NCI-H526 treated with DMSO at 0.1 percent for 48 hours (cell line): ENCODE results near the gene DCDC2C.
"Not testable (repeated sequence)": the region's sequence is repeated elsewhere in the genome, so short reads cannot be mapped to it uniquely, and the experiment has no call there.

Source experiments
- DNase-seq: peaks from one replicate; lab custom pipeline; 2025; lab: John Stamatoyannopoulos, UW

DCDC2C gene, protein sequence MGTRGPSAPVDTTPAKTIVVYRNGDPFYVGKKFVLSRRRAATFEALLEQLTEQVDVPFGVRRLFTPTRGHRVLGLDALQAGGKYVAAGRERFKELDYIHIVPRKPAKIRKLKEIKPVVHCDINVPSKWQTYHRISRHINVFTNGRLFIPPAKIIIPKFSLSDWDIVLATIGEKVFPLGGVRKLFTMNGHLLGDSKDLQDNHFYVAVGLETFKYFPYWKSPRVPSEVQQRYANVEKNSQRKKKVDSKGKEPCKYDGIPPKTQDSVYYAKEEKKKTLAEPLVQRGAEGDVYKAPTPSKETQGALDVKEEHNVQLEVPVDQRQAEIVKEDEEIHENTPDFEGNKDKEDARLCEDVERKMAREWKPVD

DNA sequence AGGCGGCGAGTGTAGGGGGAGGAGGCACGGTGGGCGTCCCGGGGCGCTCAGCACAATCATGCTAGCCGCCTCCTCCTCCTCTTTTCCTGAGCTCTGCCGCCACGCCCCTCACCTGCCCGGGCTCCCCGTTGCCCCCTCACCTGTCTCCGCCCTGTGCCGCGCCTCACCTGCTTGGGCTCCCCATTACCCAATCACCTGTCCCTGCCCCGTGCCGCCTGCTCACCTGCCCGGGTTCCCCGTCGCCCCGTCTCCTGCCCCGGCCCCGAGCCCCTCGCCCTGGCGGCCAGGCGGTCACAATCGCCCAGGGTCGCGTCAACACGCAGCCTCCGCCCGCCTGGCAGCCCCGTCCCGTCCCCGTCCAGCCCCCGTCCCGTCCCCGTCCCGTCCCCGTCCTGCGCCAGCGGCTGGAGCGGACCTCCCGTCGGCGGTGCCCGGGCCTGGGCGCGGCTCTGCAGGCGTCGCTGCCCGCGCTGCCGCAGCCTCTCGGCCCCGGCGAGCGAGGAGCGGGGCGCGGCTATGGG, at the start of gene DCDC2C:
TSS of gene DCDC2C (plus strand) at position 340 of the 521 bp plus-strand sequence. CDS start at position 517, 177 bp downstream.
- DNase-seq = no peak

GRCh38 chr2:3654011-3654410, 49.4 kb upstream of the DCDC2C start:
- no peak for DNase-seq

- DNase-seq = no peak
These were observed 48.7 kb upstream of the DCDC2C start for GRCh38 chr2:3654531-3655225.

GRCh38 chr2:3655871-3656761, 47.3 kb upstream of the DCDC2C start:
- DNase-seq = no peak

DNA sequence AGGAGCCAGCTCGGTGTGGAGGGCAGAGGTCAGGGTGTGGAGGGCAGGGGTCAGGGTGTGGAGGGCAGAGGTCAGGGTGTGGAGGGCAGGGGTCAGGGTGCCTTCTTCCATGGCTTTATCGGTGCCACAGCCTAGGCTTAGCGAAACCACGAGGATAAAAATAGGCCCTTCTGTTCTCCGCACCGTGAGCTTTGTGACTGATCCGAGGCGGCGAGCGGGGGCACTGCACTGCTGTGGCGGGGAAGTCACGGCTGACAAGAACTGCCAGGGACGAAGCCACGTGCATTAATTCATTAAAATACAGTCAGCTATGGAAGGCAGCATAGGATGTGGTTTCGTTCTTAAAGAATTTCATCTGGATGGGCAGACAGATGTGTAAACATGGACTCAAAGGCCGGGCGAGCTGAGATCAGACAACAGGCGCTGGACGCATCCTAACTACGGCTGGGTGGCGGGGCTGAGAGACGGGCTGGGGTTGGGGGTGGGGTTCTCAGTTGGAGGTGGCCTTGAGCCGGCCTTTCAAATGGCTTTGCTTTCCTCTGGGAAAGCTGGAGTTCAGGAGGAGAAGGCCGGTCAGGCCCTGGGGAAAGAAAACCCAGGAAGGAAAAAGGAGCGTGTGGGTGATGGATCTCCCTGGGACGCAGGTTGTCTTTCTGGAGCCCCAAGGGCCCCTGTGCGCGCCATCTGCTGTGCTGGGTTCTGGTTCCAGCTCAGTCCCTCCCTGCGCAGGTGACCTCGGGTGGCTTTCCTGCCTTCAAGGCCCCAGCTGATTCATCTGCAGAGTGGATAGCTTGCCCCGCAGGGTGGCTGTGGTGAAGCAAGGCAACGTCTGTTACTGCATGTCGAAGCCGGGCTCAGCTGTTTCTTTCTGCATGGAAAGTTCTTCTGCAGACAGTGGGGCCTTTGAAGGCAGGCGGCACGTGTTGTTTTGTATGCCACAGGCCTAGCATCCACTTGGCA, 46.3 kb upstream of the DCDC2C start:
- no peak for DNase-seq

DNA sequence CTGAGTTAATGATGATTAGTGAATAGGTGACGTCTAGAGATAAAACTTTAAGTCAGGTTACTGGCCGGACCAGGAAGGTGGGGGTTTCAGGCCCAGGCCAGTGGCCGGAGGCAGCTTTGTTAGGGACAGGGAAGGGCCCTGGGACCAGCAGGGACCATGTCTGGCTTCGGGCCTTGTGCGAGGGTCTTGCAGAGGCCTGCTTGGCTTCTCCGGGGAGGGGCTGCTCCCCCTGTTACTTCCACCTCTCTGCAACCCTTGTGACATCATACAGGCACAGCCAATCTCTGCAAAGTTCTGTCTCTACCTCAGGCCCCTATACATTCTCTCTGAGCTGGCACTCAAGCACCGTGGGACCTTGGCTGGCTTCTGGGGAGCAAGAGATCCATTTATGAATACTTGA, 45.5 kb upstream of the DCDC2C start, which contains the start of gene ALLC:
TSS of gene ALLC (plus strand) at position 320 of the 400 bp plus-strand sequence. CDS start 12,958 bp downstream, outside the sequence.
- DNase-seq = no peak

GRCh38 chr2:3659447-3660432, 43.6 kb upstream of the DCDC2C start:
- no peak for DNase-seq

DNA sequence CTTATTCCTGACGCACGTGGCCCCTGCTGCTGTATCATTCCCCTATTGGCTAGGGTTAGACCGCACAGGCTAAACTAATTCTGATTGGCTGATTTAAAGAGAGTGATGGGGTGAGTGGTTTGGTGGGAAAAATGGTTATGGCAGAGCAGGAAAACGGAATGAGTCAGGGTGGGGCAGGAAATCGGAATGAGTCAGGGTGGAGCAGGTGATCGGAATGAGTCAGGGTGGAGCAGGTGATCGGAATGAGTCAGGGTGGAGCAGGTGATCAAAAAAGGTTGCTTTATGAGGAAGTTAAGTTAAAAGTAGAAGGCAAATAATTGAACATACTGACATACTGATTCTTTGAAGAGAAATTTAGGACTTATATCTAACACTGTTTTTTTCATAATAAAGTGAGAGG, 42.7 kb upstream of the DCDC2C start:
- DNase-seq = not testable (repeated sequence)

- DNase-seq = no peak
These were observed 42.2 kb upstream of the DCDC2C start for GRCh38 chr2:3661149-3661660.

- DNase-seq = no peak
These were observed 41.1 kb upstream of the DCDC2C start for GRCh38 chr2:3662239-3662638.

DNA sequence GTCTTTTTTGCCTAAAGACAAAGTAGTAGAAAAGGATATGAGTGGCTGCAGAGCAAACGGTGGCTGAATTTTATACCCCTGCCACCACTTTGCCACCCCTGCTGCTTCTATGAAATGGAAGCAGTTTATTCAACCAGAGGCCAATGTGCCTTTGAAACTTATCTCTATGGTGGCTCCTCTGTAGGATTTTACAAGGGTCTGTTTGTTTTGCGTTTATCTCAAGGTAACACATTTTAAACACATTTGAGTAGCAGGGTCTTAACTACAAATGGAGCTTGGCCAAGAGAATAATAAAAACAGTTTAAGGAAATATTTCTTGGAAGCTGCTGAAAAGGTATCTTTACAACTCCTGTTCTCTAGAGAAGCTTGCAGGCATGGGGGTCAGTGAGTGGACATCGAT, 39.3 kb upstream of the DCDC2C start:
- no peak for DNase-seq

GRCh38 chr2:3664925-3665324, 38.5 kb upstream of the DCDC2C start:
- DNase-seq = no peak

- DNase-seq = no peak
These were observed 37.3 kb upstream of the DCDC2C start for GRCh38 chr2:3665886-3666612.

DNA sequence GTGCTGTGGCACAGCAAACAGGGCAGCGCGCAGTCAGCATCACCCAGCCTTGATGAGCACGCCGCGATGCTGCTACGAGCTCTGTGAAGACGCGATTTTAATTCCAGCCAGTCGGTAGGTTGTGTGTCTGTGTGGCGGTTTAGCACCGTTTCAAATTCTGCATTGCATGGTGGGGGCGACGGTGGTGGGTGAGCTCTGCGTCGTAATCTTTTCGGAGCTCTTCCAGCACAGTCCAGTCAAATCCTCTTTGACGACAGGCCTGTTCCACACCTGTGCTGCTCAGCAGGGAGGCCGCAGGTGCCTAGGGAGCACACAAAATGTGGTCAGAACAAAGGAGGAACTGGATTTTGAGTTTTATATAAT, 36.8 kb upstream of the DCDC2C start:
- DNase-seq = no peak

GRCh38 chr2:3667151-3667631, 36.2 kb upstream of the DCDC2C start:
- DNase-seq = no peak

DNA sequence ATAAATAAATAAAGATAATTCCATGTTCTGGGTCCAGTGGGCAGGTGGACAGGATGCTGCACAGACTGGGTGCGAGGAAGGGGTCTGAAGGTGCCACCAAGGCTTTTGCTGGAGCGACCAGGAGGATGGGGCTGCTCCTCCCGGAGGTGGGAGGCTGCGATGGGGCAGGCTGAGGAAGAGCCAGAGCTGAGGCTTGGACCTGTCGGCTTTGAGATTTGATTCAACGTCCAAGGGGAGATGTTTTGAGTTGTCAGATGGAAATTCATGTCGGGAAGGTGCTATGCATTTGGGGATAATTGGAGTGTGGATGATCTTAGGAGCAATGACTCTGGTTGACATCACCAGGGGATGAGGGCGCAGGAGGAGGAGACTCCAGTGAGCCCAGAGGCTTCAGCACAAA, 33.7 kb upstream of the DCDC2C start:
- no peak for DNase-seq

GRCh38 chr2:3670376-3670775, 33.0 kb upstream of the DCDC2C start:
- no peak for DNase-seq

- DNase-seq = no peak
These were observed 32.4 kb upstream of the DCDC2C start for GRCh38 chr2:3670941-3671340.
